ENCODE results near the gene ZNF616. TPM values are rescaled to one million over a fixed set of nuclear protein-coding genes. Genes with fewer than 3 reads are reported as not detected.

The ZNF616 gene
- total and polyA plus RNA-seq, 2 donors (not counting 1 experiment from before 2014, with no cell fraction given), result 6.8 to 12.4 TPM

- Histone ChIP-seq H3K4me1 (ENCODE audit: control insufficient read depth, extremely low read depth, insufficient read depth, low read length) (no peaks in the 10 kb centered on the region), H3K27ac (ENCODE audit: insufficient read depth, low read length) (no peak overlapping the region), H3K4me2 (ENCODE audit: extremely low read depth, insufficient read depth, low read length) (no peak overlapping the region), H3K79me2 (ENCODE audit: control insufficient read depth, insufficient read depth, low read length) (no peaks in the 10 kb centered on the region), H3K36me3 (ENCODE audit: control insufficient read depth, insufficient read depth, low read length) (peaks cover 6% of the 10 kb centered on the region), H3K27me3 (ENCODE audit: control insufficient read depth, insufficient read depth, low read length) (no peaks in the 10 kb centered on the region), H3K9me3 (ENCODE audit: control insufficient read depth, insufficient read depth, low read depth, low read length) (peaks cover 7% of the 10 kb centered on the region), H3K4me3 (replicated peaks in 1 of 4; ENCODE audit: control extremely low read depth in 1 of 4, insufficient read depth in 1 of 4, low read depth in 3 of 4, low read length in 4 of 4) (no peak overlapping the region), H2AFZ (ENCODE audit: low read length) (no peak overlapping the region), H3K9ac (ENCODE audit: insufficient read depth, low read length) (no peak overlapping the region), H4K20me1 (ENCODE audit: control insufficient read depth, extremely low read depth, insufficient read depth, low read length) (no peaks in the 10 kb centered on the region)
- no peak for TF ChIP-seq CTCF (conservative IDR thresholded peaks at IDR 0.05 in 1 of 2, IDR thresholded peaks at IDR 0.05 in 1 of 2; ENCODE audit: low read depth in 1 of 2, low read length in 2 of 2)
- TF ChIP-seq EZH2 (IDR thresholded peaks at IDR 0.05; ENCODE audit: low read length, missing control alignments), result no peak
- DNase-seq (ENCODE audit: low read depth in 2 of 2), result peak; percentile 48 to 82
These were observed 69.2 kb downstream of the ZNF616 start for GRCh38 chr19:52070496-52070895.

- peaks cover 6% of the 10 kb centered on the region for H3K36me3 ChIP-seq (ENCODE audit: control insufficient read depth, insufficient read depth, low read length)
- peaks cover 7% of the 10 kb centered on the region for H3K9me3 ChIP-seq (ENCODE audit: control insufficient read depth, insufficient read depth, low read depth, low read length)
These were observed 70.1 kb downstream of the ZNF616 start for GRCh38 chr19:52069653-52070052.

GRCh38 chr19:52066258-52066863 is 73.4 kb downstream of the ZNF616 start:
- TF ChIP-seq CTCF (conservative IDR thresholded peaks at IDR 0.05 in 1 of 2, IDR thresholded peaks at IDR 0.05 in 1 of 2; ENCODE audit: low read depth in 1 of 2, low read length in 2 of 2) (no peak), EZH2 (IDR thresholded peaks at IDR 0.05; ENCODE audit: low read length, missing control alignments) (no peak)
- no peak overlapping the region for H3K4me3 ChIP-seq (replicated peaks in 1 of 4; ENCODE audit: control extremely low read depth in 1 of 4, insufficient read depth in 1 of 4, low read depth in 3 of 4, low read length in 4 of 4)
- H2AFZ ChIP-seq (ENCODE audit: low read length), result no peak overlapping the region
- no peaks in the 10 kb centered on the region for H3K4me1 ChIP-seq (ENCODE audit: control insufficient read depth, extremely low read depth, insufficient read depth, low read length)
- no peak overlapping the region for H3K27ac ChIP-seq (ENCODE audit: insufficient read depth, low read length)
- H4K20me1 ChIP-seq (ENCODE audit: control insufficient read depth, extremely low read depth, insufficient read depth, low read length), result no peaks in the 10 kb centered on the region
- H3K36me3 ChIP-seq (ENCODE audit: control insufficient read depth, insufficient read depth, low read length), result peaks cover 6% of the 10 kb centered on the region
- peaks cover 9% of the 10 kb centered on the region for H3K9me3 ChIP-seq (ENCODE audit: control insufficient read depth, insufficient read depth, low read depth, low read length)
- DNase-seq (ENCODE audit: low read depth in 2 of 2), result no peak
- H3K4me2 ChIP-seq (ENCODE audit: extremely low read depth, insufficient read depth, low read length), result no peak overlapping the region
- no peaks in the 10 kb centered on the region for H3K79me2 ChIP-seq (ENCODE audit: control insufficient read depth, insufficient read depth, low read length)
- H3K9ac ChIP-seq (ENCODE audit: insufficient read depth, low read length), result no peak overlapping the region
- no peaks in the 10 kb centered on the region for H3K27me3 ChIP-seq (ENCODE audit: control insufficient read depth, insufficient read depth, low read length)

More at GRCh38 chr19:52069653-52070052, 70.1 kb downstream of the ZNF616 start:
- Histone ChIP-seq H3K9ac (ENCODE audit: insufficient read depth, low read length) (no peak overlapping the region), H2AFZ (ENCODE audit: low read length) (no peak overlapping the region), H3K4me1 (ENCODE audit: control insufficient read depth, extremely low read depth, insufficient read depth, low read length) (no peaks in the 10 kb centered on the region), H4K20me1 (ENCODE audit: control insufficient read depth, extremely low read depth, insufficient read depth, low read length) (no peaks in the 10 kb centered on the region), H3K79me2 (ENCODE audit: control insufficient read depth, insufficient read depth, low read length) (no peaks in the 10 kb centered on the region), H3K4me2 (ENCODE audit: extremely low read depth, insufficient read depth, low read length) (no peak overlapping the region), H3K27me3 (ENCODE audit: control insufficient read depth, insufficient read depth, low read length) (no peaks in the 10 kb centered on the region), H3K27ac (ENCODE audit: insufficient read depth, low read length) (no peak overlapping the region), H3K4me3 (replicated peaks in 1 of 4; ENCODE audit: control extremely low read depth in 1 of 4, insufficient read depth in 1 of 4, low read depth in 3 of 4, low read length in 4 of 4) (no peak overlapping the region)
- TF ChIP-seq EZH2 (IDR thresholded peaks at IDR 0.05; ENCODE audit: low read length, missing control alignments) (no peak), CTCF (conservative IDR thresholded peaks at IDR 0.05 in 1 of 2, IDR thresholded peaks at IDR 0.05 in 1 of 2; ENCODE audit: low read depth in 1 of 2, low read length in 2 of 2) (no peak)
- no peak for DNase-seq (ENCODE audit: low read depth in 2 of 2)

All from fibroblast of lung (primary cell).